T-helper 2 cell treated with Interferon-gamma antibody and Interleukin-4, amounts not matched to agents 5 μg/mL and 100 μg/mL, for 36 hours (primary cell): ENCODE results near the gene NID2.

Experiments
- DNase-seq: peaks from one replicate; pipeline ENCODE4 v3.0.0; 2021; ENCODE audit warnings: low spot score
- H3K27ac Mint-ChIP-seq: one replicate; pipeline ENCODE4 v1.8.0; 2021; ENCODE audit warnings: mild to moderate bottlenecking, mixed read lengths
- H3K27me3 Mint-ChIP-seq: one replicate; pipeline ENCODE4 v1.8.0; 2021; ENCODE audit warnings: low read depth, mixed read lengths
- H3K36me3 Mint-ChIP-seq: one replicate; pipeline ENCODE4 v1.8.0; 2021; ENCODE audit warnings: low read depth, mixed read lengths
- H3K4me1 Mint-ChIP-seq: one replicate; pipeline ENCODE4 v1.8.0; 2021; ENCODE audit warnings: low read depth, mixed read lengths
- H3K4me3 Mint-ChIP-seq: one replicate; pipeline ENCODE4 v1.8.0; 2022; ENCODE audit warnings: mild to moderate bottlenecking, moderate library complexity, mixed read lengths
- H3K9me3 Mint-ChIP-seq: one replicate; pipeline ENCODE4 v1.8.0; 2021; ENCODE audit warnings: mixed read lengths

The NID2 gene

GRCh38 chr14:52058341-52058740 lies 10.5 kb downstream of the NID2 start:
- H3K27ac Mint-ChIP-seq, result no peak overlapping the region
- H3K36me3 Mint-ChIP-seq, result no peaks in the 10 kb centered on the region
- H3K9me3 Mint-ChIP-seq, result no peaks in the 10 kb centered on the region

GRCh38 chr14:52055167-52055566 lies 13.7 kb downstream of the NID2 start:
- DNase-seq, result no peak
- Mint-ChIP-seq H3K27ac (no peak overlapping the region), H3K4me1 (no peaks in the 10 kb centered on the region), H3K9me3 (no peaks in the 10 kb centered on the region), H3K36me3 (no peaks in the 10 kb centered on the region), H3K4me3 (no peak overlapping the region), H3K27me3 (peaks cover 30% of the 10 kb centered on the region)

More at GRCh38 chr14:52058341-52058740, 10.5 kb downstream of the NID2 start:
- Mint-ChIP-seq H3K4me3 (no peak overlapping the region), H3K4me1 (no peaks in the 10 kb centered on the region), H3K27me3 (peaks cover 49% of the 10 kb centered on the region)
- no peak for DNase-seq

- Mint-ChIP-seq H3K27me3 (peaks cover 27% of the 10 kb centered on the region), H3K4me1 (no peaks in the 10 kb centered on the region), H3K27ac (no peak overlapping the region), H3K36me3 (no peaks in the 10 kb centered on the region), H3K4me3 (no peak overlapping the region), H3K9me3 (no peaks in the 10 kb centered on the region)
- no peak for DNase-seq
Measured at GRCh38 chr14:52054678-52055077, 14.2 kb downstream of the NID2 start.

- no peak overlapping the region for H3K27ac Mint-ChIP-seq
- H3K4me3 Mint-ChIP-seq, result no peak overlapping the region
- no peaks in the 10 kb centered on the region for H3K4me1 Mint-ChIP-seq
- H3K27me3 Mint-ChIP-seq, result peaks cover 25% of the 10 kb centered on the region
- H3K36me3 Mint-ChIP-seq, result no peaks in the 10 kb centered on the region
- DNase-seq, result no peak
- H3K9me3 Mint-ChIP-seq, result no peaks in the 10 kb centered on the region
Measured at GRCh38 chr14:52053044-52053443, 15.8 kb downstream of the NID2 start.

GRCh38 chr14:52052288-52052943 lies 16.4 kb downstream of the NID2 start:
- Mint-ChIP-seq H3K9me3 (no peaks in the 10 kb centered on the region), H3K4me1 (no peaks in the 10 kb centered on the region), H3K4me3 (no peak overlapping the region), H3K27ac (no peak overlapping the region), H3K27me3 (peaks cover 25% of the 10 kb centered on the region), H3K36me3 (no peaks in the 10 kb centered on the region)
- no peak for DNase-seq

GRCh38 chr14:52051871-52052270 lies 17.0 kb downstream of the NID2 start:
- no peak for DNase-seq
- peaks cover 25% of the 10 kb centered on the region for H3K27me3 Mint-ChIP-seq
- no peak overlapping the region for H3K27ac Mint-ChIP-seq
- H3K4me3 Mint-ChIP-seq, result no peak overlapping the region
- H3K9me3 Mint-ChIP-seq, result no peaks in the 10 kb centered on the region
- H3K36me3 Mint-ChIP-seq, result no peaks in the 10 kb centered on the region
- H3K4me1 Mint-ChIP-seq, result no peaks in the 10 kb centered on the region

DNA sequence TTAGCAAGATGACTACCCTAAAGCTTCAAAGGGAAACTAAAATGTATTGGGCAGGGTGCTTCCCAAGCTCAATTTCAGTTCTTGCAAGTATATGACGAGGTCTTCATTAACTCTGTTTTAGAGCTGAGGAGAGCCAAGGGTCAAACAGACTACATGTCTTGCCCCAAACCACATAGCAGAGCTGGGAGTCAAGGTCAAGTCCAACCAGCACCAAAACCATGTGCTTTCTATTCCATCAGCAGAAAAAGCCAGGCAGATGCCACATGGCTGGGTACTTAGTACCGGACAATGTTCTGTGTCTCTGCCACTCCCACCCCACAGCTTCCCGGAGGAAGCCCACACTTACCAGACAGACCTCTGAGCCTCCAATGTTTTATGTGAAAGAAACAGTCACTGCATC lies 17.6 kb downstream of the NID2 start:
- Mint-ChIP-seq H3K36me3 (no peaks in the 10 kb centered on the region), H3K4me1 (no peaks in the 10 kb centered on the region), H3K27ac (no peak overlapping the region), H3K9me3 (no peaks in the 10 kb centered on the region), H3K4me3 (no peak overlapping the region), H3K27me3 (peaks cover 25% of the 10 kb centered on the region)
- no peak for DNase-seq

GRCh38 chr14:52049721-52050588 lies 18.9 kb downstream of the NID2 start:
- Mint-ChIP-seq H3K9me3 (no peaks in the 10 kb centered on the region), H3K4me3 (no peak overlapping the region), H3K27ac (no peak overlapping the region), H3K36me3 (no peaks in the 10 kb centered on the region), H3K4me1 (no peaks in the 10 kb centered on the region), H3K27me3 (peaks cover 15% of the 10 kb centered on the region)
- no peak for DNase-seq

GRCh38 chr14:52049271-52049670 lies 19.6 kb downstream of the NID2 start:
- no peak for DNase-seq
- Mint-ChIP-seq H3K27me3 (peaks cover 12% of the 10 kb centered on the region), H3K27ac (no peak overlapping the region), H3K36me3 (no peaks in the 10 kb centered on the region), H3K4me1 (no peaks in the 10 kb centered on the region), H3K4me3 (no peak overlapping the region), H3K9me3 (no peaks in the 10 kb centered on the region)

- DNase-seq, result no peak
- Mint-ChIP-seq H3K9me3 (no peaks in the 10 kb centered on the region), H3K4me3 (no peak overlapping the region), H3K27ac (no peak overlapping the region), H3K36me3 (no peaks in the 10 kb centered on the region), H3K27me3 (peaks cover 9% of the 10 kb centered on the region), H3K4me1 (peaks cover 2% of the 10 kb centered on the region)
Measured at GRCh38 chr14:52048641-52049204, 20.1 kb downstream of the NID2 start.

- peaks cover 2% of the 10 kb centered on the region for H3K4me1 Mint-ChIP-seq
- H3K27ac Mint-ChIP-seq, result no peak overlapping the region
- no peaks in the 10 kb centered on the region for H3K36me3 Mint-ChIP-seq
- H3K27me3 Mint-ChIP-seq, result peaks cover 10% of the 10 kb centered on the region
- H3K4me3 Mint-ChIP-seq, result no peak overlapping the region
- no peaks in the 10 kb centered on the region for H3K9me3 Mint-ChIP-seq
- no peak for DNase-seq
Measured at GRCh38 chr14:52048116-52048515, 20.7 kb downstream of the NID2 start.

DNA sequence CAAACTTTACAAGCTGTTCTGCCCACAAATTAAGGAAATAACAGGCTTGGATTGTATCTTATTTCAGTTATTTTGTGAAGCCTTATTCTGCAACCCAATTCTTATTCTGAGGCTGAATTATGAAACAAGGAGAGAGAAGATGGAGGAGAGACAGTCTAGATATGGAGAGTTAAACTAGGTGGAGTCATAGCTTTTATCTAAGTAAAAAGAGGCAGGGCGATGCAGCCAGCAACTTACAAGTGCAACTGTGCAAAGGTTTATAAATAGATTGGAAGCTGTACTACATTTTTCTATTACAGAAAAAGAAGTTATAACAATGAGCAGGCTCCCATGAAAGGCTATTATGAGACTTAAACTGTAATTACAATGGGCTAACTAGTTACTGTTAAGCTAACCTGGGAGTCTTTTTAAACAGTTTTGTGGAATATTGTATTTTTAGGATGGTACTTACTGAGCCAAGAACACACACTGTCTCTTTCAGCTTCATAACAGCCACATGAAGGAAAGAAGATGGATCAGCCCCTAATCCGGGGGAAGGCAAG lies 22.4 kb downstream of the NID2 start:
- peaks cover 2% of the 10 kb centered on the region for H3K4me1 Mint-ChIP-seq
- no peaks in the 10 kb centered on the region for H3K36me3 Mint-ChIP-seq
- no peak for DNase-seq
- no peak overlapping the region for H3K27ac Mint-ChIP-seq
- no peak overlapping the region for H3K4me3 Mint-ChIP-seq
- H3K9me3 Mint-ChIP-seq, result no peaks in the 10 kb centered on the region
- peaks cover 7% of the 10 kb centered on the region for H3K27me3 Mint-ChIP-seq

GRCh38 chr14:52044791-52045522 lies 23.9 kb downstream of the NID2 start:
- H3K4me3 Mint-ChIP-seq, result no peak overlapping the region
- peaks cover 17% of the 10 kb centered on the region for H3K27me3 Mint-ChIP-seq
- H3K4me1 Mint-ChIP-seq, result peaks cover 2% of the 10 kb centered on the region
- no peaks in the 10 kb centered on the region for H3K9me3 Mint-ChIP-seq
- no peak for DNase-seq
- no peak overlapping the region for H3K27ac Mint-ChIP-seq
- H3K36me3 Mint-ChIP-seq, result no peaks in the 10 kb centered on the region
